ENCODE measurements around the gene AKAP6.

The AKAP6 gene

DNA sequence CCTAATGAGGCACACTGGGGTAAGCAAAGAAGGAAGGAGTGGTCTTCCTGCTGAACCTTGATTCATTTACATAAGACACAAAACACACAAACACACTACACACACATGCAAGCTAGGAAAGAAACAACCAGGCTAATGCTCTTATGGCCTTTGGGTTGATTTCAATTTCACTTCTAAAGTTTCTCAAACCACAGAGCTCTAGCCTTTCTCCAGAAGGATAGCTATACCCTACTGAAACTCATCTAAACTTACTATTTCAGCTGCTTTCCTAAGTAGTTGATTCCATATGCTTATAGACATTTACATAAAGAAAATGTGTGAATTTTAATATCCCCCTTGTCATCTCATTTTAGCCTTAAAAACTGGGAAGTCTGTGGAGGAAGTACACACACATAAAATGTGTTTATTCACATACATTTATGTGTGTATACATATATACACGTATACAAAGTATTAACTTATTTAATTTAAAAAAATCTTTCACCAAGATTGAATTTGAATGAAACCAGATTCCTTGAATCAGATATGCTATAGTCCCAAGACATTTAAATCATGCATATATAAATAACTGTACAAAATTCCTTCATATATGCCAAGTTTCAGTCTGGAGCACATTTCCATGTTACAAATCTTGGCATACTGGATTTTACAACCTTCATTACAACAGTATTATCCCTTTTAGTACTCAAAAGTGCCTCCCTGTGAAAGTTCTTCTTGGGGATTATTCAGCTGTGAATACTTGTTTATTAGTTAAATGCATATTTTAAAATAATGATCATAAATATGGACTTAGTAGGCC lies 377.8 kb downstream of the AKAP6 start:
- DNase-seq (ENCODE audit: low read depth), result no peak

DNA sequence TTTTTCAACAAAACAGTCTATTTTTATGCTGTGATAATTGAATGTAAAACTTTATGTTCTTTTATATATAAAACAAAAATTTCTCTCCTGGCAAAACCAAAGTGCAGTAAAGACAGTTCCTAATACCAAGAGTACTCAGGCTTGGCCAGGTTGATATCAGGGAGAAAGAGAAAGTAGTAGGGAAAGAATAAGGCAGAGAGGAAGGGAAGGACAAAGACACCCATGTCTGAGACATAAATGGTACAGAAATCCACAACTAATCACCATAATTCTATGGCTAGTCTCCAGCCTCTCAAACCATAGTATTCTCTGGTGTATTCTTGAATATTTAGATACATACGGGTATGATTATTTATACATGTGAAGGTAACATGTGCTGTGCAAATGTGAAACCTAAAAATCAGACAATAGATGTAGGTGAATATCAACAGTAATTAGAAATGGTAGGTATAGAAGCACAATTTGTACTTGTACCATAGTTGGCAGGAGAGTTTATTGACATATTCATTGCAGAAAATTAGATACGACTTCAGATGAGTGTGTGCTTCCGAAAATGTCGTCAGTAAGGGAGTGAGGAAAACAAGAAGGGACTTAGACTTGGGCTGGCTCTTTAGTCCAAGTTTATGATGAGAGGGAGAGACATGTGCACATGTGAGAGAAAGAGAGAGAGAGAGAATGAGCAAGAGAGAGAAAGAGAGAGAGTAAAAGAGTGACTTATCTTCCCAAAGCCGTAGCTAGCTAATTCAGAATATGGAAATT lies 378.8 kb downstream of the AKAP6 start:
- DNase-seq (ENCODE audit: low read depth), result no peak

DNA sequence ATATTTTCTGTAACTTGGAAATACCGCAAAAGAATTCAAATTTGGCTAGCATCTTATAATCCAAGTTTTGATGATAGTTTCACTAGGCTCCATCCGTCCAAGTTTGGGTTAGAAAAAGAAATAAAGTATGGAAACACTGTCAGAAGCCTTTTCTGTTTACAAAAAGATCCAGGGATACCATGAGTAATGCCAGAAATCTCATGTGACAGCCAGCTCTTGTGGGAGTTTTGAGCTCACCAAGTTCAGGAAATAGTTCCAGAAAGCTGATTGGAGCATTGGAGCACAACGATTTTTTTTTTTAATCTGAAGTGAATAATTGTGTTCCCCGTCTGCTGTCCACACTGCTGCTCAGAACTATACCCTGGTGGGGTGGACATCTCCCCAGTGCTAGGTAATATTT lies 379.9 kb downstream of the AKAP6 start:
- DNase-seq (ENCODE audit: low read depth), result no peak

- DNase-seq (ENCODE audit: low read depth), result no peak
Measured at GRCh38 chr14:32710231-32710671, 381.2 kb downstream of the AKAP6 start.

DNA sequence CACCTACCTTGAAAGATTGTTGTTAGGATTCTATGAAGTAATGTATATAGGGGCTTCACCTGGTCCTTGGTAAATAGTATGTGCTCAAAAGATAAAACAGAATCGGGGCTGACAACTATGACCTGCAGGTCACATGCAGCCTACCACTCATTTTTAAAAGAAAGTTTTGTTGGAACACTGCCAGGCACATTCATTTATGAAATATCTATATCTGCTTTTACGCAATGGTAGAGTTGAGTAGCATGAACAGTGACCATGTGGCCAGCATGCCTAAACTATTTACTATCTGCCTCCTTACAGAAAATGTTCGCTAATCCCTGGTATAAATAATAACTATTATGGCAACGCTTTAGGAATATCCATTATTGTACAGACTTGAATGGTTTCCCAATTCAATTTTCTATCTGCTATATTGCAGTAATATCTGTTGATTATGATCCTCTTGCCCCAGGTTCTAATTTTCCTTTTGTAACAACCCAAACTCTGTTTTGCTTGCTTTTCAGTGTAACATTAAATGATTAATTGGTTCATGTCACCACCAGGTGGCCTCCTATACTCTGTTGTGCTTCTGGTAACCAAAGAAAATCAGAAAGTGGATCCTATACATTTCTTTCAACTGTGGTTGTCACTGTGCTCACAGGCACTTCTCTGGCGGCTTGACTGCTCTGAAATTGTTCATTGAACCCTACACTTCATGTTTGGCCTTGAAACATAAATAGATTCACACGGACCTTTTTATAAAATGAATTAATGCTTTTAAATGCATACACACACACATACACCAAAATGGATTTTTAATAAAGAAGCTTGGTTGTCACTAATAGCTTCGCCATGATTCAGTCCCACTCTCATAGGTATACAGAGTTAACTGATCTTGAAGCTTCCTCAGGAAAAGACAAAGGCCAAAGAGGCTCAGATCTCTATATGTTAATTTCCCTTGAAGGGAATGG lies 381.9 kb downstream of the AKAP6 start:
- DNase-seq (ENCODE audit: low read depth), result no peak

DNA sequence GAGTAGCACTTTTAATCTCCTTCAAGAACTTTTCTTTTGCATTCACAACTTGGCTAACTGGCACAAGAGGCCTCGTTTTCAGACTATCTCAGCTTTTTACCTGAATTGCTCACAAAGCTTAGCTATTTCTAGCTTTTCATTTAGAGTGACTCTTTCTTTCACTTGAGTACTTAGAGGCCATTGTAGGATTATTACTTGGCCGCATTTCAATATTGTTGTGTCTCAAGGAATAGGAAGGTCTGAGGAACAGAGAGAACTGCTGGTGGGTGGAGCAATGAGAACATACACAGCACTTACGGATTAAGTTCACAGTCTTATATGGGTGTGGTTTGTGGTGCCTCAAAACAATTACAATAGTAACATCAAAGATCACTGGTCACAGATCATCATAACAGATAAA lies 384.8 kb downstream of the AKAP6 start:
- no peak for DNase-seq (ENCODE audit: low read depth)

GRCh38 chr14:32719601-32720000 lies 390.5 kb downstream of the AKAP6 start:
- no peak for DNase-seq (ENCODE audit: low read depth)

GRCh38 chr14:32720927-32721326 lies 391.8 kb downstream of the AKAP6 start:
- no peak for DNase-seq (ENCODE audit: low read depth)

DNA sequence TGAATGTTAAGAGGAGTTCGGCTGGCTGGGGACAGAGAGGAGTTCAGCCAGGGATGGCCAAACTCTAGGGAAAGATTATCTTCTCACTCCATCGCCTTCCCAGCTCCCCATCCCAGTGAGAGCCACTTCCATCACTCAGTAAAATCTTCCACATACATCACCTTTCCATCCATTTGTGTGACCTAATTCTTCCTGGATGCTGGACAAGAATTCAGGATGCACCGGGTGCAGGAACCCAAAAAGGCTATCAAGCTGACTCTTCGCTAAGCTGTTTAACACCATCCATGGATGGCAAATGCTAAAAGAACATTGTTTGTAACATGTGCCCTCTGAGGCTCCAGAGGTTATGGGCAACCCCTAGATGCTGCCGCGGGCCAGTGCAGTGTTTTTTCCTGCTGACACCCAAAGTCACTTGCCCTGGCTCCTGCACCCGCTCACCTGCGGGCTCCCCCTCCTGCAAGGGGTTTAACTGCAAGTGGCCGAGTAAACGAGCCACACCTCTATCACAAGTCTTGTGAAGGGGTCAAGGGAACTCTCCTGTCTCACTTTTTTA lies 393.6 kb downstream of the AKAP6 start:
- DNase-seq (ENCODE audit: low read depth), result no peak

- DNase-seq (ENCODE audit: low read depth), result no peak
Measured at GRCh38 chr14:32724867-32725471, 395.9 kb downstream of the AKAP6 start.

GRCh38 chr14:32726516-32726915 lies 397.4 kb downstream of the AKAP6 start:
- DNase-seq (ENCODE audit: low read depth), result no peak

- DNase-seq (ENCODE audit: low read depth), result no peak
Measured at GRCh38 chr14:32727832-32728231, 398.7 kb downstream of the AKAP6 start.

- no peak for DNase-seq (ENCODE audit: low read depth)
Measured at GRCh38 chr14:32728526-32728925, 399.4 kb downstream of the AKAP6 start.

DNA sequence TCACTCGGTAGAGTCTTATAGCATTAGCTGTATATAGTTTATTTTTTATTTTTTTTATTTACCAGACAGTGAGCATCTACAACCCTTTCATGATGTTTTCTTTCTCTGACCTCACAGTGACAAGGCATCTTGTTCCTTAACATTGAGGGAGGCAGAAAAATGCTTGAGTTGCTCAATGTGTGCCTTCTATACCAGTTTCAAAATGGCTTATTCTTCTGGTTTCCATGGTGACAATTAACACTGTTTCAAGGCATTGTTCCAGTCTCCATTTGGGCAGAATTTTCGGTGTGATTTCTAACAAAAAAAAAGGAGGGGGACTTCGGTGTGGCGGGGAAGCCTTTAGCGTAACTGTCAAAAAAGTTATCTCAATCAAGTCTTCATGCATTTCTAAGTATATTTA lies 399.9 kb downstream of the AKAP6 start:
- DNase-seq (ENCODE audit: low read depth), result no peak

DNA sequence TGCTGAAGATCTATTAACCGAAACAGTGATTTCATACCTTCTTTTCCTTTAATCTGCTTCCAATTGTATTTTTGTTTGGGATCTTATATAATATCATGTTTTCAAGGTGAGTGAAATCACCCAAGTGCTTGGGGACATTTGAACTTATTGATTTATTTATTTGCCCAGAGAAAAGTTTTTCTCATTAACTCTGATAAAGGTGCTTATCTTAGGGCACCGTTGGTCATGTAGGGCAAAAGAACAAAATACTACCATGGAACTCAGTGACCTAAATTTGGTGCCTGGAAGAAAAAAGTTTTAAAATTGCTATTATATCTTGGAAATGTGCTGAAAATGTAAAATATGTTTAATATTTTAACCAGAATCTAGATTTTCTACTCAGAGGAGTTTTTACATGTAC lies 402.2 kb downstream of the AKAP6 start:
- DNase-seq (ENCODE audit: low read depth), result no peak

DNA sequence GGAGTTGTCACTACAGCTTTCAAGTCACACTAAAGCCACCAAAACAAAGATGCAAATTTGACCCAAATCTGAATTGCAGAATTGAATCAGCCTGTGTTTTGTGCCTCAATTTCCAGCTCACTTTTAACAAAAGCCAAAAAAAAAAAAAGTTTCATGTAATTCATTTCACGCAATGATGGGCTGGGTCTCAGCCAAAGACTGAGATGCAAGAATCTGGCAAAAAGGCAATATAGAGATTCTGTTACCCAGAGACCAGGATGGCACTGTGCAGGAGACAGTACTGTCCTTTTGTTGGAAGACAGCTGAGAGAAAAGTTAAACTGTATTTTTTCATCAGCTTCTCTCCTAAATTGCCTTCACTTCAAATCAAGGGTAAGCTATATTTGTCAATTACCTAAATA lies 403.9 kb downstream of the AKAP6 start:
- no peak for DNase-seq (ENCODE audit: low read depth)

- DNase-seq (ENCODE audit: low read depth), result no peak
Measured at GRCh38 chr14:32734261-32734660, 405.2 kb downstream of the AKAP6 start.

DNA sequence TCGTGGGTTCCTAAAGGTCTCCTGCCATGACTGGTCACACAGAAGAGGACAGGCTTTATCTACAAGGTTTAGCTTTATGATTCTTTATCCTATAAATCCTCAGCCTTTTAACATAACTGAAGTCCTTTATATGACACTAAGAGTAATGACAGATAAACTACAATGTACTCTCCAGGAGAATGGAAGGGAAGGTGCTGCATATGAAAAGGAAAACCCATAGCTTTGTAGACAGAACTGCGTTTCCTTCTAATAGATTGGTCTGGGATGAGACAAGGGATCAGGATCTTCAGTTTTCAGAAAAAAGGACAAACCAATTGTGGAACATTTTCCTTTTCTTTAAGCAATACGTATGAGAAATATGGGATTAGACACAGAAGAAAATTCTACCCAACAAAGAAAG lies 408.5 kb downstream of the AKAP6 start:
- no peak for DNase-seq (ENCODE audit: low read depth)

DNA sequence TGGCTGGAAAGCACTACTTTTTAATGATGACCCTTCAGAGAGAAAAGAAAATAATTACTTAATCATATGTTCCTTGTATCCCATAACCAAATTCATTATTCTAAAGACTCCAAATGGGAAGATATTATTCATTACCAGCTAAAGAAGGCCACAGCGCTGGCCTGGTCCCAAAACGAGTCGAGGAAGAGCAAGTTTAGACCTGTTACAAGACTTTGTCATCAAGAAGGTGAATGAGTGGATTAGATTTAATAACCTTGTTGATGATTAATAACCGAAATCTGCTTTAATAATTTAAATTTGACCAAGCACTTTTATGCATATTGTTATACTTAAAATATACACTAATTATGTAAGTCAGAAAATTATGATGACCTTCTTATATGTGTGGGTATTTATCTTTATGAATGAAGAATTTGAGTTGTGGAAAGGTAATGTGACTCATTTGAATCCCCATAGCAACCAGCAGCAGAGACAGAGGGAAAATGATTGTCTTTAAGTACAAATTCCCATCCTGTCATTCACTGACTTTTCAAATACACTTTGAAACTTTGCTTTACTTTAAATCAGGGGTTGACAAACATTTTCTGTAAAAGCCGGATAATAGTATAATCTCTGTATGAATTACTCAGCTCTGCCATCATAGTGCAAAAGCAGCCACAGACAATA lies 409.2 kb downstream of the AKAP6 start:
- no peak for DNase-seq (ENCODE audit: low read depth)

GRCh38 chr14:32744811-32745445 lies 415.8 kb downstream of the AKAP6 start:
- DNase-seq (ENCODE audit: low read depth), result no peak

DNA sequence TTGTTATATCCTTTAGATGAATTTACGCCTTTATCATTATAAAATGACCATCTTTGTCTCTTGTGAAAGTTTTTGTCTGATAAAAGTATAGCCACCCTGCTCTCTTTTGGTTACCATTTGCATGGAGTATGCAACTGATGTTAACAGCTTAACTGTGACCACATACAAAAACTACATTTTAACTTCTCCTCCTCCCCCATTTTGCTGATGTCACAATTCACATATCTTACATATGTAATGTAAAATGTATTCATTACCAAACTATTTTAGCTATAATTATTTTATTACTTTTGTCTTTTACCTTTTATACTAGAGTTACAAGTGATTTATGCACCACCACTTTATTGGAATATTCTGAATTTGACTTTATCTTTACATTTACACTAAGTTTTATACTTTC lies 425.1 kb downstream of the AKAP6 start:
- no peak for DNase-seq (ENCODE audit: low read depth)

Measured in stimulated activated CD4-positive, alpha-beta T cell treated with anti-CD3 and anti-CD28 coated beads, Interleukin-2, amount 100 ng/mL, for 4 hours (primary cell).